Measurements from ENCODE around the gene AMPD3.

AMPD3 gene

GRCh38 chr11:10490398-10491241 lies 35.6 kb downstream of the AMPD3 start:
- DNase-seq: no peak

GRCh38 chr11:10492084-10492483 lies 37.0 kb downstream of the AMPD3 start:
- no peak for DNase-seq

- DNase-seq: no peak
These were observed 38.1 kb downstream of the AMPD3 start for GRCh38 chr11:10493041-10493663.

DNA sequence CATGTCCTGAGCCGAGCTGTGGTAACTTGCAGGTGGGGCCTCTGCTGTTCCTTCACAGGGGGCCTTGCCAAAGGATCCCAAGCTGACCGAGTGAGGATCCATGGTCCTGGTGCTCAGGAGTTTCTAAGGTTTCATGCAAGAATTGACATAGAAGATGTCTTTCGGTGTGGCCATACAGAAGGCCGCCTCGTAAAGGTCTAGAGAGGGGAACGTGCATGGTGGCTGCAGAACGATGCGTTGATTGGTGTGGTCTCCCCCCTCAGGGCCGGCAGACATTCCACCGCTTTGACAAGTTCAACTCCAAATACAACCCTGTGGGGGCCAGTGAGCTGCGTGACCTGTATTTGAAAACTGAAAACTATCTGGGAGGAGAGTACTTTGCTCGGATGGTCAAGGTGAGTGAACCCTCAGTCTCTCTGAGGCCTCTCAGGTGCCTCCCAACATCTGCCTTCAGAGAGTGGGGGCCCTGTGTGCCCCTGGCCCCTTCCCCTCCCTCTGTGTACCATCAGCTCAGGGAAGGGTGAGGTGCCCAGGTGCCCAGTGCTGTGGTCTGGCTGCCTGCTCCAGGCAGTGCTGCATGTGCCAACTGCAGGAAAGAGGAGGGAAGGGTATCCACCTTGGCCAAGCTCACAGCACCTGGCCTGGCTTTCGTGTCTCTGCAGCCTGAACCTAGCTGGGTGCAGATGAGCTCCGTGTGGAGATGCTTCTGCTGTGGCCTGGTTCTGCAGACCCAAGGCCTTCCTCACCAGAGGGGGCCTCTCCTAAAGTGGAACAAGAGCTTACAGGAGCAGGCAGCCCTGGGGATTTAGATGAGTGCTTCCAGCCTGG lies 39.8 kb downstream of the AMPD3 start:
- no peak for DNase-seq

GRCh38 chr11:10495464-10495786 lies 40.4 kb downstream of the AMPD3 start:
- DNase-seq: no peak

DNA sequence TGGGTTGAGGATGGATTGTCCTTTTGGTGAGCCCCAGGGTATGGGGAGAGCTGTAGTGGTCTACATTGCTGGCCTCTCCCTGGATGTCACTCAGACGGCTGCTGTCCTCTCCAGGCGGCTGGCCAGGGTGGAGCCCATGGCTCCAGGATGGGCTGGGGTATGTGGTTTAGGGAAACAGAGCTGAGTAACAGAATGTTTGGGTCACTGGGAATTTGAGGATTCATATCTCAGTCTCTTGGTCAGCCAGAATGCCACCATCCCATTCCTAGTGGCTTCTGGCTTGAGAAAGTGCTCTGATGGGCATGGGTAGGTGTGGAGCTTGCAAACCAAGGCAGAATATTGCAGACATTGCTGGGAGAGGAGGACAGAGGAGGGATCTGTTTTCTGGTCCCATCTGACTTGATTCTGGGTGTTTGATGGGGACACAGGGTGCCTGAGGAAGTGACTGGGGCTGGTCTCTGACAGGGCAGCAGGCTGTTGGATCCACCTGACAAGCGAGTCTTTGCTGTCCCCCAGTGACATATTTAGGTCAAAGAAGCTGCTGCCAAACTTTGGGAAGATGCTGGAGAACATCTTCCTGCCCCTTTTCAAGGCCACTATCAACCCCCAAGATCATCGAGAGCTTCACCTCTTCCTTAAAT lies 41.4 kb downstream of the AMPD3 start:
- no peak for DNase-seq

- DNase-seq: no peak
These were observed 42.4 kb downstream of the AMPD3 start for GRCh38 chr11:10497371-10498021.

- no peak for DNase-seq
These were observed 42.9 kb downstream of the AMPD3 start for GRCh38 chr11:10498022-10498400.

DNA sequence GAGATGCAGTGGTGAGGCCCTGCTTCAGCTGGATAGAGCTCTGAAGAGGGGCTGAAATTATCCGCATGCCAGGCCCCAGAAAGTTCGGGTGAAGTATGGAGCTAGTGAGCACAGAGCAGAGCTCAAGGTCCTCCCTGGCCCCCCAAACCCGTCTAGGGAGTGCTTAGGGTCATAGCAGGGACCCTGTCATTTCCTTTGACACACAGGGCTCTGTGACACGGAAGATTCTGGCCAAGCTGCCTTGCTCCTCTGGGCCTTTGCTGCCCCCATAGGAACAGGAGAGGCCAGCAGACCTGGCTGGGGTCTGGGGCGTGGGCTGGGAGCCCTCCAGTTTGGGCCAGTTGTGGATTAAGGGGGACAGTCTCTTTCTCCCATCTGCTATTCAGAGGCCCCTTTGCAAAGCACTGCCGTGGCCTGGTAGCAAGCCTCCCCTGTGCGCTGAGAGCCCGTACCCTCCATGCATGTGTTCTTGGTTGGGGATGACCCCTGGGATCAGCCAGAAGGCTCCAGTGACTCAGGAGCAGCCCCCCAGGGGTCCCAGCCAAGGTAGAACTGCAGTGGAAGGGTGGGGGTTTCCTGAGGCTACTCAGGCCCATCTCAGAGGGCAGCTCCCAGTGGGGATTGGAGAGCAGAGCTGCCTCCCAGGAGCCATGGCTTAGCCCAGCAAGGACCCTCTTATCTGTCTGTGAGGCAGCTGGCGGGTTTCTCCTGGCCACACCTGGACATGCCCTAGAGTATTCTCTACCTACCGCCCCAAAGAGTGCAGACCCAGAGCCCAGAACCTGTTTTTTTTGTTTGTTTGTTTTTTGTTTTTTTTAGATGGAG lies 43.6 kb downstream of the AMPD3 start:
- DNase-seq: no peak

DNA sequence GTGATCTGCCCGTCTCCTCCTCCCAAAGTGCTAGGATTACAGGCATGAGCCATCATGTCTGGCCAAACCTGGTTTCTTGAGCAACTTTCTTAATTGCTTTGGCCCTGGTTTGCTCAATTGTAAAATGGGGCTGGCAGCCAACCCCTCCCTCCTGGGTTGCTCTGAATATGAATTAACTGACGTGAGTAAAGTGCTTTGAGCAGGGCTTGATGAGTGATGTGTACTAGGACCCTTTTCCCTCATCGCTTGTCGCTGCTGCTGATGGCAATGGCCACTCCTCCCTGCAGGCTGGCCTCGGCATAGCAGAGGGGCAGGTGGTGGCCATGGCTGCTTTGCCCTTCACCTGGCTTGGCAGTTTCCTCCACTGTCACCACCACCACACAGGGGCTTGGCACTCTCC lies 44.4 kb downstream of the AMPD3 start:
- DNase-seq: no peak

DNA sequence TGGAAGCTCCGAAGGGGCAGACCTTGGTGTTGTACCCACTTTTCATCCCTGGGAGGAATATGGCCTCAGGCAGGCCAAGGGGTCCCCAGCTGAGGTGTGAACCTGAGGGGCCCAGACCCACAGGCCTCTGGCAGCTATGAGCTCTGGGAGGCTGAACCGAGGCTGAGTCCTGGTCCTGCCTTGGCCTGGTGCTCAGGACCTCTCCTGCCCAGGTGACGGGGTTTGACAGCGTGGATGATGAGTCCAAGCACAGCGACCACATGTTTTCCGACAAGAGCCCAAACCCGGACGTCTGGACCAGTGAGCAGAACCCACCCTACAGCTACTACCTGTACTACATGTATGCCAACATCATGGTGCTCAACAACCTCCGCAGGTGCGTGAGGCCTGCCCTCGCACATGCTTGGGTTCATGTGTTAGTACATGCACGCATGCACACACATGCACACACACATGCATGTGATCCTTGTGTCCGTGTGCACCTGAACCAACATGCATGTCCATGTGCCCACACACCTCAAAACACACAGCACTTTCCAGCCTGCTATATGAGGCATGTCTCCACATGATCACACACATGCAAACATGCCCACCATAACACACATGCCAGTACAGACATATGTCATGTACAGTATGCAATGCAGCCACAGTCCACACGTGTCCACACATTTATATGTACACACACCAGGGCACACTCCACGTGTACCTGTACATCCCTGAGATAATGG lies 45.0 kb downstream of the AMPD3 start:
- no peak for DNase-seq

- no peak for DNase-seq
These were observed 46.0 kb downstream of the AMPD3 start for GRCh38 chr11:10500757-10501684.

DNA sequence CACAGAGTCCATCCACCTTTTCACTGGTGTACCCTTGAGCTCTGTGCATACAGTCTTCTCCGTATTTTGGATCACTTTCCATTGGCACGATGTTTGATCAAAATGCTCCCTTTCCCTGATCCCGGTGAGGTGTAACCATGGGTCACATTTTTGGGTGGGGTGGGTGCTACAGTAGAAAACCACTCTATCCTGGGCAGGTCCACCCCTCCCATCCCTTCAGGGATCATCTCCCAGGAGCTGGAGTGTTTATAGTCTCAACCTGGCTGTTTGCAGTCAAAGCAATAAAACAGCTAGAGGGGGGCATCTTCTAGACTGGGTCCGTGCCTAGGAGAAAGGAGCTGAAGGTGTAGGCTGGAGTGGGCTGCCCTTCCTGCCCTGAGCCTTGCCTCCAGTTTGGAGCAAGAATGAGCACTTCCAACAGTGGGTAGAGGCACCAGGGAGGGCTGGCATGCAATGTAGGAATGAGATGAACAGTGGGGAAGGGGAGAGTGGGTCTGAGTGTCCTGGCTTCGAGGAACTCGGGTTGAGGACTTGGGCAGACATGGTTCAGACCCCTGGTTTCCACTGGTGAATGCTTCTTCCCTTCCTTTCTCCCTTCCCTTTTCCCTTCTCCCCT lies 47.1 kb downstream of the AMPD3 start:
- DNase-seq: no peak

GRCh38 chr11:10502770-10503169 lies 47.7 kb downstream of the AMPD3 start:
- no peak for DNase-seq

GRCh38 chr11:10503221-10503620 lies 48.2 kb downstream of the AMPD3 start:
- no peak for DNase-seq

DNA sequence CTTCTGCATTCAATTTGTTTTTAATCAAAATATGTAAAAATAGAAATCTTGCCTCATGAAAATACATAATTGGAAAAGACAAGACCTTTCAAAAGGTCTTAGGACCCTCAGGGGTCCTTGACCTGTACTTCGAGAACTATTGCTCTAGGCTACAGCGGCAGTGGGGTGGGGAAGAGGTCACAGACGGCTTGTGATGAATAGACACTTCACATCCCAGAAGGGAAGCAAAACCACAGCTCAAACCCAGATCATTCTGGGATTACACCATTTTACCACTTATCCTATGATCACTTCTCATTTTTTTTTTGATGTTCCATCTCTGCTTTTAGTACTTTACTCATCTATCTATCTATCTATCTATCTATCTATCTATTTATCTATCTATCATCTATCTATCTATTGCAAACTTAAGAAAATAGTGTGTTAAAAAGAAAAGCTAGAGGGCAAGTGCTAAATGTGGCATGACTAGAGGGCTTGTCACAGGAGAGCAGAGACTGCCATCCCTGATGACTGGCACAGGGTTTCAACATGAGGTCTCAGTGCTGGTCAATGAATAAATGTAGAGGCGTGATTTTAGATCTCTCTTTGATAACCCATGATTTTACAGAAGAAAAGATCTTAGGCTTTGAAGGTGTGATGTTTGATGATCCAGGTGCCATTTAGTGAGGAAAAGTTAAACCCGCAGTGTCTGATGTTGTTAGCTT lies 48.9 kb downstream of the AMPD3 start:
- DNase-seq: no peak

DNA sequence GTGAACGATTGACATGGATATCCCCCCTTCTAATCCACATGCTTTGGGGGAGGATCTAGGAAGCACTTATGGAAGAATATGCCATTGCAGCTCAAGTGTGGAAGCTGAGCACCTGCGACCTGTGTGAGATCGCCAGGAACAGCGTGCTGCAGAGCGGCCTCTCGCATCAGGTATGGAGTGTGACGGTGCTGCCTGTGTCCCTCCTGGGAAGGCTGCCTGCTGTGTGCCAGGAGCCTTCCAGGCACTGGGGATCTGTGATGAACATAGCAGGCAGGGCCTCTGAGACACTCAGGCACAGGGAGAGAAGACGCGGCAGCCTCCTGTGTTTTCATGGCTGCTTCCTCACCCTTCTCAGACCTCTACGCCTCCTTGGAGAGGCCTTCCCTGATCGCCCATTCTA lies 49.4 kb downstream of the AMPD3 start:
- no peak for DNase-seq

GRCh38 chr11:10505278-10506007 lies 50.4 kb downstream of the AMPD3 start:
- DNase-seq: no peak
